Astrocyte of the cerebellum (primary cell): ENCODE data around the gene NCEH1.

Experiments
- DNase-seq: peaks from one replicate; pipeline ENCODE4 v3.0.0-alpha.2; 2011; ENCODE audit warnings: low read depth
- H3K4me3 ChIP-seq: 2 replicates; pipeline ENCODE4 v1.5.1; 2011; ENCODE audit warnings: mild to moderate bottlenecking, low read depth, low read length, moderate library complexity
- in situ Hi-C: cut with HindIII; loops from 2 replicates; pipeline ENCODE4 v1.10.0; 2017; ENCODE audit warnings: low sequenced_read_pairs
- TF ChIP-seq, protein P1 (sequence below): IDR thresholded peaks from 2 replicates; pipeline ENCODE4 v1.5.1; 2012; ENCODE audit warnings: low read length, low read depth, moderate library complexity, mild to moderate bottlenecking; ENCODE audit errors: missing control alignments

NCEH1 gene

DNA sequence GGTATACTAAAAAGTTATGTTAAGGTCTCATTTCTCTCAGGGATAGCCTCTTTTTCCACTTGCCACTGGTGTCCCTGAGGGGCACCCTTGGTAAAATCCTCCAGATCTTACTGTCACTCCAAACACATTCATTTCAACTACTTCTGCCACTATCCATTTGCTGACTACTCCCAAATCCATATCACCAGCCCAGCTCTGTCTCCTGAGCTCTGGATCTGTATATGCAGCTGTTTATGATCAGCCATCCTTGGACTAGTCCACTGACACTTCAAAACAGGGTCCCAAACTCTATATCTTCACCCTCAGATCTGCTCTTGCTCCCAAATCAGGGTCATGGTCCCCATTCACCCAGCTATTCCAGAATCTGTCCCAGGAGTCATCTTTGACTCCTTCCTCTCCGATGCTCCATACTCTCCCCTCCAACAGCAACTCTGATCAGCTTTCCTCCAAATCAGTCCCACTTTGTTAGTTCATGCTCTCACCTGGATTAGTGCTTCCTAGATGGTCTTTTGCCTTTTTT, 9.9 kb downstream of the NCEH1 start:
- in situ Hi-C loops = no loop called here
- no peak for DNase-seq
- H3K4me3 ChIP-seq = no peak overlapping the region
- TF ChIP-seq, protein P1, sequence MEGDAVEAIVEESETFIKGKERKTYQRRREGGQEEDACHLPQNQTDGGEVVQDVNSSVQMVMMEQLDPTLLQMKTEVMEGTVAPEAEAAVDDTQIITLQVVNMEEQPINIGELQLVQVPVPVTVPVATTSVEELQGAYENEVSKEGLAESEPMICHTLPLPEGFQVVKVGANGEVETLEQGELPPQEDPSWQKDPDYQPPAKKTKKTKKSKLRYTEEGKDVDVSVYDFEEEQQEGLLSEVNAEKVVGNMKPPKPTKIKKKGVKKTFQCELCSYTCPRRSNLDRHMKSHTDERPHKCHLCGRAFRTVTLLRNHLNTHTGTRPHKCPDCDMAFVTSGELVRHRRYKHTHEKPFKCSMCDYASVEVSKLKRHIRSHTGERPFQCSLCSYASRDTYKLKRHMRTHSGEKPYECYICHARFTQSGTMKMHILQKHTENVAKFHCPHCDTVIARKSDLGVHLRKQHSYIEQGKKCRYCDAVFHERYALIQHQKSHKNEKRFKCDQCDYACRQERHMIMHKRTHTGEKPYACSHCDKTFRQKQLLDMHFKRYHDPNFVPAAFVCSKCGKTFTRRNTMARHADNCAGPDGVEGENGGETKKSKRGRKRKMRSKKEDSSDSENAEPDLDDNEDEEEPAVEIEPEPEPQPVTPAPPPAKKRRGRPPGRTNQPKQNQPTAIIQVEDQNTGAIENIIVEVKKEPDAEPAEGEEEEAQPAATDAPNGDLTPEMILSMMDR = no peak

DNA sequence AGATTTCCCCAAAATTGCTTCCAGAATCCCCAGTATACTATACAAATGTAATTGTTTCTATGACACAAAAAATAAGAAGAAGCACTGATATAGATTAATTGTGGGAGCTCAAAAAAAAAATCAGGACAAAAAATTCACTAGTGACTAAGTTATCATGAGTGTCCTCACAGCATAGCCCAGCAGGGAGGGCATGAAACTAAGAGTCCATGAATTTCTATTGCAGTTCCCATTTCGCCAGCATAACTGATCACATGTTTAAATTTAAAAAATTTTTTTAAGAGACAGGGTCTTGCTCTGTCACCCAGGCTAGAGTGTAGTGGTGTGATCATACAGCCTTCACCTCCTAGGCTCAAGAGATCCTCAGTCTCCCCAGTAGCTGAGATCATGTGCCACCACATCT, 10.6 kb downstream of the NCEH1 start:
- TF ChIP-seq, protein P1 = no peak
- H3K4me3 ChIP-seq = no peak overlapping the region
- in situ Hi-C loops = no loop called here
- DNase-seq = no peak

DNA sequence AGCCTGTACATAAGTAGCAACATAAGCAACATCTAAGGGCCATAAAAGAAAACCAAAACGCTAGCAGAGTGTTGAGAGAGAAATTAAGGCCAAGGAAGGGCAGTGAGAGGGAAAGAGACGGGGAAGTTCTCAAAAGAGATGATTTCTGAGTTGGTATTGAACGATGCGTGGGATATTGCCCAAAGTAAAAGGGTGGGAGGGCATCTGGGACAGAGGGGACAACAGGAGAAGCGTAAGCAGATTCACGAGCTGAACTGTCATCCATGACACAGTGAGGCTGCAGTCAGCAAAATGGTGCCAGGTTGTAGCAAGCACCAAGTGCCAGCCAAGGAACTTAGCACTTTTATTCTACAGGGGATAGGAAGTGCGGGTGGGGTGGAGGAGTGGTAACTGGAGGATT, 11.8 kb downstream of the NCEH1 start:
- no peak for DNase-seq
- H3K4me3 ChIP-seq = no peak overlapping the region
- TF ChIP-seq, protein P1 = no peak
- in situ Hi-C loops = no loop called here

DNA sequence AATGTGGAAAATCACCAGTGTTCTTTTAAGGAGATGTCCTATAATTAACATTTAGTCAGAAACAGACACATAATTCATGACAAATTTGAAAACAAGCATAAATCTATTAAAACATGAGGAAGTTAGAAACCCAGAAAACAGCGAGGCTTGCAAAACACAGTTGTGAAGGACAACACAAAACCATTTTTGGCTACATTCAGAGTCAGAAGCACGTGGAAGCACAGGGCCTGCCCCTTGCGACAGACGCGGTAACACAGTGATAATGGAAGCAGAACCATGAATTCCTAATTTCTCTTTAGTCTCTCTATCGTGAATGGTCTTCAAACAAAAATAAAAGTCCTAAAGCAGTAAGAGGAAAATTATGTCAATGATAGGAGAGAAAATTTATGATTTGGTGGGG, 12.2 kb downstream of the NCEH1 start:
- no peak for DNase-seq
- TF ChIP-seq, protein P1 = no peak
- H3K4me3 ChIP-seq = no peak overlapping the region
- in situ Hi-C loops = no loop called here

DNA sequence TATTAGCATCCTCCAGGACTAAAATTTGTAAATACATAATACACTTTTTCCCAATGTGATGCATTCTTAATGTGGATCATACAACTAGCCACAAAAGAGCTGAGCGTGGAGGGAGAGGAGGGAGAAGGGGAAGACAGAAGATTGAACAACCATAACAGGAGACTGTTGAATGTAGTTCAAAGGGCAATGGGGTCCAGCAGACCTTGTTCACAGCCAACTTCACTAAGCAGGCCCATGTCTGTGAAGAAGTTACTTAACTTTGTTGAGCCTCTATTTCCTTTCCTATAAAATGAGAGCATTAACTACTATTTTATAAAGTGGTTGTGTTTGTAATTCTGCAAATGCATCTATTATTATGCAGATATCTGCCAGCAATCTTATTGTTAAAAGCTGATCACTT, 13.3 kb downstream of the NCEH1 start:
- in situ Hi-C loops = no loop called here
- TF ChIP-seq, protein P1 = no peak

DNA sequence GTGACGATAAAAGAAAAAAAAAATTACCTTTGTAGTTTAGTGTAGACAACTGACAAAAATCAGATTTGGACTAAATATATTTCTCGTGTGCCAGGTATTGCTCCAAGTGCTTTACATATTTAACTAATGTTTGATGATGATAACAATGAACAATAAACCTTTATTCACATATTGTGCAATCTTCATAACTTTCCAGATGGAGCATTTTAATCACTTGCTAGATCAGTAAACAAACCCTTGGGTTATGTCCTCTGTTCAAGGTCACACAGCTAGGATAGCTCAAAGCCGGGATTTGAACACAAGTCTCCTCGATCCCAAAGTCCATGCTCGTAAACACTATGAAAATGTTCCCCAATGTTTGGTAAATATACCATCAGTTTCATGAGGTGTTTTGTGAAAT, 14.5 kb downstream of the NCEH1 start:
- no peak for DNase-seq
- in situ Hi-C loops = no loop called here
- H3K4me3 ChIP-seq = no peak overlapping the region
- TF ChIP-seq, protein P1 = no peak

More for the DNA sequence above, 13.3 kb downstream of the NCEH1 start:
- H3K4me3 ChIP-seq = no peak overlapping the region
- DNase-seq = no peak

DNA sequence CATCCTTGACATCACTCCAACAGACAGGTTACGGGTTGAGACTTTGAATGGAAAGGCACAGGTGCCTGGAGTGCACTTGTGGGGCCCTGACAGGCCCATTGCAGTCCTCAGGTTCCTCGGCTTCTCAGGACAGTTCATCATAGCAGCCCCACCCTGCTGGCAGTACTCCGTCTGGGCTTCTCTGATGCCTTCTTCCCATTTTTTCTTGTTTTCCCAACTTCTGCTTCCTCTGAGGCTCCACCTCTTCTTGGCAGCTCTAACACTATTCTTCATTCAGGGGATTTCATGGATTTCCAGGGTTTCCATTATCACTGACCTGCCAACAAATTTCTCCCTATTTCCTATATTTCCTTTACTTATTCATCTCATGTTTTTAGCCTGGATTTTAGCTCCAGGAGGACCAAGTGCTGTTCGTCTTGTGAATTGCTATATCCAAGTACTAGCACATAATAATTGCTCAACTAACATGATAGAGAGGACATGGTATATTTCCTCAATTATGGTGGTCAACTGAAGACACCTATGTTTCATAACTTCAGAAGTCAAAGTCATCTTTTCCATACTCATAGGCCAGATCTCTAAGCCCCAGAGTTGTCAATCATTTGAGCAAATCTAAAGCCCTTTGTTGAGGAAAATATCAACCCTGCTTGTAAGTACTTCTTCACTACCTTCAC, 16.2 kb downstream of the NCEH1 start:
- TF ChIP-seq, protein P1 = no peak
- in situ Hi-C loops = no loop called here

More for the DNA sequence above, 16.2 kb downstream of the NCEH1 start:
- no peak overlapping the region for H3K4me3 ChIP-seq
- DNase-seq = no peak
